Skeletal muscle satellite cell (primary cell): ENCODE data around the gene BRMS1L.
A peak's percentile ranks its signal among the peaks of the same experiment; 100 is the strongest.
"Not testable (repeated sequence)": the region's sequence is repeated elsewhere in the genome, so short reads cannot be mapped to it uniquely, and the experiment has no call there.

Experiments used
- H3K27me3 ChIP-seq: 2 replicates; pipeline ENCODE4 v1.7.0; 2013; ENCODE audit warnings: low read length; ENCODE audit not compliant: control insufficient read depth, insufficient read depth
- H3K36me3 ChIP-seq: 2 replicates; pipeline ENCODE4 v1.7.0; 2013; ENCODE audit warnings: mild to moderate bottlenecking, control low read depth, low read length; ENCODE audit not compliant: insufficient read depth
- H3K4me1 ChIP-seq: 2 replicates; pipeline ENCODE4 v1.7.0; 2013; ENCODE audit warnings: low read length; ENCODE audit not compliant: control insufficient read depth, insufficient read depth
- H3K4me2 ChIP-seq: 2 replicates; pipeline ENCODE4 v1.7.0; 2013; ENCODE audit warnings: mild to moderate bottlenecking, low read length
- H3K4me3 ChIP-seq: 2 replicates; pipeline ENCODE4 v1.7.0; 2013; ENCODE audit warnings: low read length
- H3K9ac ChIP-seq: 2 replicates; pipeline ENCODE4 v1.7.0; 2013; ENCODE audit warnings: mild to moderate bottlenecking, low read depth, low read length, moderate library complexity
- H3K9me3 ChIP-seq: replicated peaks from 2 replicates; pipeline ENCODE4 v1.7.0; 2013; ENCODE audit warnings: mild to moderate bottlenecking, control low read depth, low read length

BRMS1L gene

DNA sequence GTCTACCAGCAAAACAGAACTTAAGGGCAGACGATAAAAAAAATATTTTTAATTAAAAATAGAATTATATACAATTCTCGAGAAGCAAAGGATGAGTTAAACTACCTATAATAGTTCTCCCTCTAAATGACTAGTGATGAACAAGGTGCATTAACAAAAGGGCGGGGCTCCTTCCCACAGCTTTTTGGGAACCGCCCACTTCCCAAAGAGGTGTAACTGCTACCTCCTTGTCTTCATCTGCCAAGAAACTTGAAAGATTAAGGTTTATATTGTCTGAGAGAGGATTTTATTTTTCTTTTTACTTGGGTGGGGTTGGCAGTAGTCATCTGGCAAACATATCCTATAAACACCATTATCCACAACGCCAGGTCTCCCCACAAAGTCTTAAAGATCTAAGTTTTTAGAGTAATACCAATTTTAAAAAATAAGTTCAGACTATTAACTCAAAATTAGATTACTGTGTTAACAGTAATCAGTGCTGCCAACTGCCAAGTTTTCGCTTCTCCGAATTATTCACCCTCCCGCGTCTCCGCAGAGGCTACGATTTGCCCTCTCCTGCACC lies 18.0 kb upstream of the BRMS1L start:
- Histone ChIP-seq H3K9me3 (no peaks in the 10 kb centered on the region), H3K9ac (peak overlapping the region; percentile 92), H3K27me3 (no peaks in the 10 kb centered on the region), H3K4me2 (peak overlapping the region; percentile 91), H3K4me3 (peak overlapping the region; percentile 94), H3K4me1 (peaks cover 14% of the 10 kb centered on the region), H3K36me3 (no peaks in the 10 kb centered on the region)

DNA sequence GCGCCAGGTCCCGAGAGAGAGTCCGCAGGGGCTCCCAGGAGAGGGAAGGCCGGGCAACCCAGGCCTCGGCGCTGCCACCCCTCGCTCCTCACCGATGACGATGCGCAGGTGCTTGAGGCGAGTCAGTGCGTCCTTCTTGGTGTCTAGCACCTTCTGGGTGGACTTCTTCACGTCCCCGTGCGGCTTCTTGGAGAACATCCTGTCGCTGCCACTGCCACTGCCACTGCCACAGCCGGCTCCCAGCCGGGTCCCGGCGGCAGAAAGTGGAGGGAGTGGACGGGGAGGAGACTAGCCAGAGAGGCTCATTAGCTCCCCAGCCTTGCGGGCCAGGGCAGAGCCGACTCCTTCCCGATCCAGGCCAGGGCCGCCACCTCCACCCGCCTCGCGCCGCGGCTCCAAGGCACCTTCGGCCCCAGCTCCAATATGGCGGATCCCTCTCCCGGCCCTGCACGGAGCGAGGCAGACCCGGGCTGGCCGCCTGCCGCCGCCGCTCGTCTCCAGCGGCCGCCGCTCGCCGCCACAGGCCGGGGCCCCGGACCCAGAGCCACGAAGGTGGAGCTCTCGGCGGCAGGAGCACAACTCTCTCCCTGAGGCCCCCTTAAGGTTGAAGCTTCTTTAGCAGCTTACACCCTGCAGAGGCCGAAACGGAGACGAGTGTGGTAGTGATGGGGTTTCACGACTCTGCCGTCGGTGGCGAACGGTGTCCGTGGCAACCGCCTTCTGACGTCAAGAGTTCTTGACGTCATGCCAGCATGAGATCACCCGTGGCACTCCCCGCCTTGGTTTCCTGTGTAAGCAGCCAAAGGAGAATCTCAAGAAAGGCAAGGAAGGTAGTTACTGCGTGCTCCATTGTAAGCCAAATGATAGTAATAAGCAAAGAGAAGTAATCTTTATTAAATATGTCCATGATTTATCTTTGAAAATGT lies 17.2 kb upstream of the BRMS1L start, which contains the start of gene RALGAPA1:
Gene RALGAPA1 (minus strand): TSS at position 658 of the 926 bp plus-strand sequence. CDS start 460 bp downstream, at position 198.
- H3K4me3 ChIP-seq = peak within 1 kb of the TSS; percentile 94

DNA sequence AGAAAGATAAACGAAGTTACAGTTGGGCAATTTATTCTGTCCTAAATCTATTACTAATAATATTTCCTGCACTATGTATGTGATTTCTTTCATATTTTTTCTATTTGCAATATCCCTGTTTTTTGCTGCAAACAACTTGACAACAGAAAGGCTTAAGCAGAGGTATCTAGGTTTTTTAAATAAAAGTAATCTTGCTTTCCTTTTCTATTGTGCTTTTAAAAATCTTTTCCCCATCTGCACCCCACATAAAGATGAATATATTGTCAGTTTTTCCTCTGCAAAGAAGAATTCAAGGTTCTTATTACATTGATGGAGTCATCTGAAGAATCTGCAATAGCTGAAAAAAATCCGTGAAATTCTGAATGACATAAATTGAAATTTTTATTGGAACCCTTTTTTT lies 16.5 kb upstream of the BRMS1L start:
- H3K9ac ChIP-seq = no peak overlapping the region
- peaks cover 14% of the 10 kb centered on the region for H3K4me1 ChIP-seq
- no peak overlapping the region for H3K4me3 ChIP-seq
- H3K4me2 ChIP-seq = no peak overlapping the region
- H3K36me3 ChIP-seq = no peaks in the 10 kb centered on the region
- H3K27me3 ChIP-seq = no peaks in the 10 kb centered on the region
- no peaks in the 10 kb centered on the region for H3K9me3 ChIP-seq

More for the DNA sequence above, 17.2 kb upstream of the BRMS1L start, which contains the start of gene RALGAPA1:
- H3K4me1 ChIP-seq = peaks cover 14% of the 10 kb centered on the region
- H3K4me2 ChIP-seq = peak within 1 kb of the TSS; percentile 91
- not testable (repeated sequence) for H3K27me3 ChIP-seq, H3K36me3 ChIP-seq, H3K9me3 ChIP-seq
- peak within 1 kb of the TSS; percentile 92 for H3K9ac ChIP-seq

DNA sequence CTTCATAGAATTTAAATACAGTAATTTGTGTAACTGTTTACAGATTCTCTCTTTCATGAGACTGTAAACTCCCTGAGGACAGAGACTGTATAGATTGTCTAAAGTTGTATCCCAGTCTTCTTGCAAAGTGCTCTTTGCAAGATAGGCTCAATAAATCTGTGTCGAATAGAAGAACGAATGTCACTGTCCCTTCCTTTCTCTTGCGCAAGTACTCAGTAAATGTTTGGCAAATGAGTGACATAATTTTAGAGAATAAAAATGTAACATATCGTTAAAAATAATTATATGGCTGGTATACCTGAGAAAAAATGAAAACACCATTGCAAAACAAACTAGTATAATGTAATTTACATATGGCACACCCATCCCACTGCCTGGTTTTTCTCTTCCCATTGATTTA lies 15.2 kb upstream of the BRMS1L start:
- no peak overlapping the region for H3K9ac ChIP-seq
- peaks cover 5% of the 10 kb centered on the region for H3K27me3 ChIP-seq
- no peak overlapping the region for H3K4me2 ChIP-seq
- H3K4me1 ChIP-seq = peaks cover 14% of the 10 kb centered on the region
- no peaks in the 10 kb centered on the region for H3K9me3 ChIP-seq
- H3K4me3 ChIP-seq = no peak overlapping the region
- no peaks in the 10 kb centered on the region for H3K36me3 ChIP-seq

DNA sequence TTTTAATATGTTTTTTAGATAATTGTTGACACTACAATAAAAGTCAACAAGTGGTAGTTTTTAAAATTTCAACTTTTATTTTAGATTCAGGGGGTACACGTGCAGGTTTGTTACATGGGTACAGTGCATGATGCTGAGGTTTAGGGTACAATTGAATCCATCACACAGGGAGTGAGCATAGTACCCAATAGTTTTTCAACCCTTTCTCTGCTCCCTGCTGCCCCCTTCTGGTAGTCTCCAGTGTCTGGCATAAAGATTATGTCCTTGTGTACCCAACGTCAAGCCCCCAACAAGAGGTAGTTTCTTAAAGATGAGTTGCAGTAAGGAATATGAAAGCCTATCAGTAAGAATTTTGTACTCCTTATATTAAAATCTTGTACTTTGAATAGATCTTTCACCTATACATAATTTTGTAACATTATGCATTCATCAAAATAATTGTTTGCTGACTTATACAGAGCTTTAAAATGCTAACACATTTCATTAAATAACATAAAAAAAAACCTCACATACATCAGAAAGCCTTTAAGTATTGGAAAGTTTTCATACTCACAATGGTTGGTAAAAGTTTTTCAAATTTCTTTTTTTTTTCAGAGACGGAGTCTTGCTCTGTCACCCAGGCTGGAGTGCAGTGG lies 11.7 kb upstream of the BRMS1L start:
- Histone ChIP-seq H3K4me2 (no peak overlapping the region), H3K36me3 (no peaks in the 10 kb centered on the region), H3K4me1 (no peaks in the 10 kb centered on the region), H3K9ac (no peak overlapping the region), H3K9me3 (no peaks in the 10 kb centered on the region), H3K27me3 (peaks cover 13% of the 10 kb centered on the region), H3K4me3 (no peak overlapping the region)

DNA sequence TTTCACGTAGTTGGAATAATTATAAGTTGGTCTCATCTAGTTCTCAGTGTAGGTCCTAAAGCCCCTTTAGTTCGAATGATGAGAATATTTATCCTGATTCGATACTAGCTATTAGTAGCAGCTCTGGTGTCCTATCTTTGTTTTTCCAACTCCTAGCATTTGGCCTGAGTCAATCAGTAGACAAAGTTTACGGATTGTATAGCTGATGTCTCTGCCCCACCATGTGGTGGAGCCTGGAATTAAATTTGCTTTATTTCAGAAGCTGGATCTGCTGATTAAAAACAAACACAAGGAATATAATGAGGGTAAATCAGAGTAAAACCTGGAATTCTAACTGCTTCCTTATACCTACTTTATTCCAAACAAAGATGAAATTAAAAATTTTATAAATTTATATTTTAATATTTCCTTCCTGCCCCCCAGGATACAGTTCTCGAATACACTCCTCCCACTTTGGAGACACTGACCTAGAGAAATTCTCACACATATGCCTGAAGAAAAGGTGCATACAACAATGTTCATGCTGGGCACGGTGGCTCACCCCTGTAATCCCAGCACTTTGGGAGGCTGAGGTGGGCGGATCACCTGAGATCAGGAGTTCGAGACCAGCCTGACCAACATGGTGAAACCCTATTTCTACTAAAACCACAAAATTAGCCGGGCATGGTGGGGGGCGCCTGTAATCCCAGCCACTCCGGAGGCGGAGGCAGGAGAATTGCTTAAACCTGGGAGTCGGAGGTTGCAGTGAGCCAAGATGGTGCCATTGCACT lies 7.6 kb upstream of the BRMS1L start:
- Histone ChIP-seq H3K9ac (no peak overlapping the region), H3K4me1 (no peaks in the 10 kb centered on the region), H3K4me2 (no peak overlapping the region), H3K36me3 (no peaks in the 10 kb centered on the region), H3K9me3 (no peaks in the 10 kb centered on the region), H3K4me3 (no peak overlapping the region), H3K27me3 (peaks cover 13% of the 10 kb centered on the region)

DNA sequence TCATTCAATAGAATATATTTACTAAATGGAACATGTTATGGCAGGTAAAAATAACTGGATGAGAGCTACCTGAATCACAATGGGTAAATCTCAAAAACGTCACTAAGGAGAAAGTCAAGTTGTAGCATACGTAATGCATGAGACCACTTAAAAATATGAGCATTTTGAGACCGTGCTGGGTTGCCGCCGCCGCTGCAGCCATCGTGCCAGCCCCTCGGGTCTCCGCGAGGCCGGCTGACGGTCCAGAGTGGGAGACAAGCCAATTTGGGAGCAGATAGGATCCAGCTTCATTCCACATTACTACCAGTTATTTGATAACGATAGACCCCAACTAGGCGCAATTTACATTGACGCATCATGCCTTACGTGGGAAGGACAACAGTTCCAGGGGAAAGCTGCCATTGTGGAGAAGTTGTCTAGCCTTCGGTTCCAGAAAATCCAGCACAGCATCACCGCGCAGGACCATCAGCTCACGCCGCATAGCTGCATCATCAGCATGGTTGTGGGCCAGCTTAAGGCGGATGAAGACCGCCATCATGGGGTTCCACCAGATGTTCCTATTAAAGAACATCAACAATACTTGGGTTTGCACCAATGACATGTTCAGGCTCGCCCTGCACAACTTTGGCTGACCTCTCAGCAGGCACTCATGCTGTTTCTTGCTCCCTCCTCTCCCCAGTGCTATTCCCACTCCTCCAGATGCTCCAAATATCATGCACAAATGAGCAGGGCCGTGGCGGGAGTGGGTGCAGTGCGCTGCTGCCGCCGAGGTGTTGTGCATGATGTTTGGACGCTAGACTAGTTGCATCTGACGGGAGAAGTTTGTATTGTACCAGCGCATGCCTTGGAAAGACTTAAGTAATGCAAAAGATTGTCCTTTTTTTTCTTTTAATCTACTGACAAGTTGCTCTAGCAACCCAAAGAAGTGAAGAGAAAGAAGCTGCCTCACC lies 6.3 kb upstream of the BRMS1L start:
- H3K9me3 ChIP-seq = no peaks in the 10 kb centered on the region
- no peaks in the 10 kb centered on the region for H3K4me1 ChIP-seq
- H3K36me3 ChIP-seq = no peaks in the 10 kb centered on the region
- H3K4me3 ChIP-seq = no peak overlapping the region
- H3K4me2 ChIP-seq = no peak overlapping the region
- peaks cover 13% of the 10 kb centered on the region for H3K27me3 ChIP-seq
- no peak overlapping the region for H3K9ac ChIP-seq

DNA sequence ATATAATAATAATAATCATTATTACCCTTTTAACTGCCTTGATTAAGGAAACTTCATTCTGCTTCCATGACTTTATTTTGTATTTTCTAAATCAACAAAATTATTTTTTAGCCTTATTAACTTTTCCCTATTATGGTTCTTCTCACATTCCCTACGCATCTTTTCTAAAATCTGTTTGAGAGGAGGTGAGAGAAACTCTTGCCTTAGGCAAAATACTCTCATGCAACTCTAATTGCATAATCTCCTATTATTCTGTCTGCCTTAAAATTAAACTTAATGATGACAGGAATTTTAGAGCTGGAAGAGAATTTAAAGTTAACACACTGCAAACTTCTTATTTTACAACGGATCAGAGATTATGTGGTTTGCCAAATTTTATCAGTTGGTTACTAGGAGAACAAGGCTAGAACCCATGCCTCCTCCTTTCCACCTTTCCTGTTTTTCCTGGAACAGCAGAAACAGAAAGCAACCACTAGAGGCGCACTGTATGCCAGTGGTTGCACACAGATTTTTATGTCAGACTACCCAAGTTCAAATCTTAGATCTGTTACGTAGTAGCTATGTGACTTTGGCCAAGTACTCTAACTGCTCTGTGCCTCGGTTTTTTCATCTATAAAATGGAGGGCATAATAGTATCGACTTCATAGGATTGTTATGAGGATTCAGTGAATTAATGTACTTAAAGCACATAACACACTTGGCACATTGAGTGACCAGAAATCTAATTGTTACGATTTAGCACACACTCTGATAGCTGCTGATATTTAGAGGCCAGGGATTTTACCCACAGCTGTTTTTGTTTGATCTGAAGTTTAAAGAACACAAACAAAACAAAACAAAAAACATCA lies 4.3 kb upstream of the BRMS1L start:
- Histone ChIP-seq H3K9ac (no peak overlapping the region), H3K27me3 (peaks cover 2% of the 10 kb centered on the region), H3K4me3 (no peak overlapping the region), H3K4me1 (no peaks in the 10 kb centered on the region), H3K36me3 (no peaks in the 10 kb centered on the region), H3K9me3 (no peaks in the 10 kb centered on the region), H3K4me2 (no peak overlapping the region)

DNA sequence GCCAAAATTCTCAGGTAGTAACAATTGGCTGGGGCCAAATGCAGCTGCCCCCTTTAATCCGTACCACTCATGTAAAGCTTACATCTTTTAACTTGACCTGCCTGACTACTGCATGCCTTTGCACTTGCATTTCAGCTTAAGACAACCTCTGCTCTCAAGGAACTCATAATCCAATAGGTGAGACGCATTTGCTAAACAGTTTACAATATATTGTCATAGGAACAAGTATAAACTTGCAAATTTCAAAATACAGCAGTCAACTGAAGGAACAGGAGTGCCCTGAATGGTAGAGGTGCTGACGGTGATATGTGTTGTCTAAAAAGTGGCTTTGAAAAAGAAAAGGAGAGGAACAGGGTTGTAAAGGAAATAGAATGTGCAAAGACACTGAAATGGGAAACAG lies 3.6 kb upstream of the BRMS1L start:
- Histone ChIP-seq H3K4me2 (no peak overlapping the region), H3K9ac (no peak overlapping the region), H3K9me3 (no peaks in the 10 kb centered on the region), H3K4me3 (no peak overlapping the region), H3K27me3 (no peaks in the 10 kb centered on the region), H3K4me1 (peaks cover 6% of the 10 kb centered on the region), H3K36me3 (no peaks in the 10 kb centered on the region)
